Measurements from ENCODE around the gene WDR36. TPM values are rescaled to one million over a fixed set of nuclear protein-coding genes. Genes with fewer than 3 reads are reported as not detected.

WDR36 gene
- total and polyA plus RNA-seq, 2 of the 13 experiments (the other 11 are each of a cell fraction or from before 2014, with no cell fraction given) = 18.2 to 40.6 TPM

DNA sequence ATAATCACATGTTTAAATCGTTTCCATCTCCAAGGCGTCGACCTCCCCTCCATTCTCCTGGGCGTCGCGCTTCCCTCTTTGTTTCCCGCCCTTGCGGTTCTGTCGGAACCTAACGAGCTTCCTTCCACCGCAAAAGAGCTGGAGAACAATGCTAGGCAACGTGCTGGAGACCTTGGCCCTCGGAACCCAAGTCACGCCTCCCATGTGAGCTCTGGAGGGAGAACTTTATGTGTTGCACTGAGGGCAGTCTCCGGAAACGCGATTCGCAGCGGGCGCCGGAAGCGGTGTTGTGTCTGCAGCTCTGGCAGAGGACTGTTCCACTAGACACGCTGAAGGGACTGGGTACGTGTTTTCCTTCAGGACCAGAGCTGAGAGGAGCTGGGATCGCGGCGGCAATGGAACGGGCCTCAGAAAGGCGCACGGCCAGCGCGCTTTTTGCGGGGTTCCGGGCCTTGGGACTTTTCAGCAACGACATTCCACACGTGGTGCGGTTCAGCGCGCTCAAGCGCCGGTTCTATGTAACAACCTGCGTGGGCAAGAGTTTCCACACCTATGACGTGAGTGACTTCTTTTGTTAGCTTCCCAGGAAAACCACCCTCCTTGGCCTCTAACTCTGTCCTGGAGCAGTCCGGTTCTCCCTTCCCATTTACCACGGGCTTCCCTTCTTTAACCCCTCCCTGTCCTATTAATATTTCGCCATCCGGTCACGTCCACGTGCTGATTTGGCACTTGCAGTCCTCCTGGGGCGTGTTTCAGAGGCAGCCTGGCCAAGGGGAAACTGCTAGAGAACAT is at the start of gene WDR36 (continued):
- TF ChIP-seq FOXP1 (IDR thresholded peaks at IDR 0.05) = no peak
- TF ChIP-seq FOXP1 (CRISPR knock-in tag; IDR thresholded peaks at IDR 0.05) = peak; percentile 75
- TF ChIP-seq RFXANK (CRISPR knock-in tag; IDR thresholded peaks at IDR 0.05) = no peak
- TF ChIP-seq, protein P1, sequence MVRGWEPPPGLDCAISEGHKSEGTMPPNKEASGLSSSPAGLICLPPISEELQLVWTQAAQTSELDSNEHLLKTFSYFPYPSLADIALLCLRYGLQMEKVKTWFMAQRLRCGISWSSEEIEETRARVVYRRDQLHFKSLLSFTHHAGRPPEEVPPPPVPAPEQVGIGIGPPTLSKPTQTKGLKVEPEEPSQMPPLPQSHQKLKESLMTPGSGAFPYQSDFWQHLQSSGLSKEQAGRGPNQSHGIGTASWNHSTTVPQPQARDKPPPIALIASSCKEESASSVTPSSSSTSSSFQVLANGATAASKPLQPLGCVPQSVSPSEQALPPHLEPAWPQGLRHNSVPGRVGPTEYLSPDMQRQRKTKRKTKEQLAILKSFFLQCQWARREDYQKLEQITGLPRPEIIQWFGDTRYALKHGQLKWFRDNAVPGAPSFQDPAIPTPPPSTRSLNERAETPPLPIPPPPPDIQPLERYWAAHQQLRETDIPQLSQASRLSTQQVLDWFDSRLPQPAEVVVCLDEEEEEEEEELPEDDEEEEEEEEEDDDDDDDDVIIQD (CRISPR knock-in tag; IDR thresholded peaks at IDR 0.05; ENCODE audit: low read depth) = peak; percentile 88
- TF ChIP-seq ZNF713 (CRISPR knock-in tag; IDR thresholded peaks at IDR 0.05) = peak; percentile 74; the same call in 1 of the 2 replicates
- peak; percentile 67 for TF ChIP-seq RFX3 (CRISPR knock-in tag; IDR thresholded peaks at IDR 0.05)
- TF ChIP-seq, protein P2, sequence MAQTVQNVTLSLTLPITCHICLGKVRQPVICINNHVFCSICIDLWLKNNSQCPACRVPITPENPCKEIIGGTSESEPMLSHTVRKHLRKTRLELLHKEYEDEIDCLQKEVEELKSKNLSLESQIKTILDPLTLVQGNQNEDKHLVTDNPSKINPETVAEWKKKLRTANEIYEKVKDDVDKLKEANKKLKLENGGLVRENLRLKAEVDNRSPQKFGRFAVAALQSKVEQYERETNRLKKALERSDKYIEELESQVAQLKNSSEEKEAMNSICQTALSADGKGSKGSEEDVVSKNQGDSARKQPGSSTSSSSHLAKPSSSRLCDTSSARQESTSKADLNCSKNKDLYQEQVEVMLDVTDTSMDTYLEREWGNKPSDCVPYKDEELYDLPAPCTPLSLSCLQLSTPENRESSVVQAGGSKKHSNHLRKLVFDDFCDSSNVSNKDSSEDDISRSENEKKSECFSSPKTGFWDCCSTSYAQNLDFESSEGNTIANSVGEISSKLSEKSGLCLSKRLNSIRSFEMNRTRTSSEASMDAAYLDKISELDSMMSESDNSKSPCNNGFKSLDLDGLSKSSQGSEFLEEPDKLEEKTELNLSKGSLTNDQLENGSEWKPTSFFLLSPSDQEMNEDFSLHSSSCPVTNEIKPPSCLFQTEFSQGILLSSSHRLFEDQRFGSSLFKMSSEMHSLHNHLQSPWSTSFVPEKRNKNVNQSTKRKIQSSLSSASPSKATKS (CRISPR knock-in tag; IDR thresholded peaks at IDR 0.05) = peak; percentile 92
- TF ChIP-seq, protein P3, sequence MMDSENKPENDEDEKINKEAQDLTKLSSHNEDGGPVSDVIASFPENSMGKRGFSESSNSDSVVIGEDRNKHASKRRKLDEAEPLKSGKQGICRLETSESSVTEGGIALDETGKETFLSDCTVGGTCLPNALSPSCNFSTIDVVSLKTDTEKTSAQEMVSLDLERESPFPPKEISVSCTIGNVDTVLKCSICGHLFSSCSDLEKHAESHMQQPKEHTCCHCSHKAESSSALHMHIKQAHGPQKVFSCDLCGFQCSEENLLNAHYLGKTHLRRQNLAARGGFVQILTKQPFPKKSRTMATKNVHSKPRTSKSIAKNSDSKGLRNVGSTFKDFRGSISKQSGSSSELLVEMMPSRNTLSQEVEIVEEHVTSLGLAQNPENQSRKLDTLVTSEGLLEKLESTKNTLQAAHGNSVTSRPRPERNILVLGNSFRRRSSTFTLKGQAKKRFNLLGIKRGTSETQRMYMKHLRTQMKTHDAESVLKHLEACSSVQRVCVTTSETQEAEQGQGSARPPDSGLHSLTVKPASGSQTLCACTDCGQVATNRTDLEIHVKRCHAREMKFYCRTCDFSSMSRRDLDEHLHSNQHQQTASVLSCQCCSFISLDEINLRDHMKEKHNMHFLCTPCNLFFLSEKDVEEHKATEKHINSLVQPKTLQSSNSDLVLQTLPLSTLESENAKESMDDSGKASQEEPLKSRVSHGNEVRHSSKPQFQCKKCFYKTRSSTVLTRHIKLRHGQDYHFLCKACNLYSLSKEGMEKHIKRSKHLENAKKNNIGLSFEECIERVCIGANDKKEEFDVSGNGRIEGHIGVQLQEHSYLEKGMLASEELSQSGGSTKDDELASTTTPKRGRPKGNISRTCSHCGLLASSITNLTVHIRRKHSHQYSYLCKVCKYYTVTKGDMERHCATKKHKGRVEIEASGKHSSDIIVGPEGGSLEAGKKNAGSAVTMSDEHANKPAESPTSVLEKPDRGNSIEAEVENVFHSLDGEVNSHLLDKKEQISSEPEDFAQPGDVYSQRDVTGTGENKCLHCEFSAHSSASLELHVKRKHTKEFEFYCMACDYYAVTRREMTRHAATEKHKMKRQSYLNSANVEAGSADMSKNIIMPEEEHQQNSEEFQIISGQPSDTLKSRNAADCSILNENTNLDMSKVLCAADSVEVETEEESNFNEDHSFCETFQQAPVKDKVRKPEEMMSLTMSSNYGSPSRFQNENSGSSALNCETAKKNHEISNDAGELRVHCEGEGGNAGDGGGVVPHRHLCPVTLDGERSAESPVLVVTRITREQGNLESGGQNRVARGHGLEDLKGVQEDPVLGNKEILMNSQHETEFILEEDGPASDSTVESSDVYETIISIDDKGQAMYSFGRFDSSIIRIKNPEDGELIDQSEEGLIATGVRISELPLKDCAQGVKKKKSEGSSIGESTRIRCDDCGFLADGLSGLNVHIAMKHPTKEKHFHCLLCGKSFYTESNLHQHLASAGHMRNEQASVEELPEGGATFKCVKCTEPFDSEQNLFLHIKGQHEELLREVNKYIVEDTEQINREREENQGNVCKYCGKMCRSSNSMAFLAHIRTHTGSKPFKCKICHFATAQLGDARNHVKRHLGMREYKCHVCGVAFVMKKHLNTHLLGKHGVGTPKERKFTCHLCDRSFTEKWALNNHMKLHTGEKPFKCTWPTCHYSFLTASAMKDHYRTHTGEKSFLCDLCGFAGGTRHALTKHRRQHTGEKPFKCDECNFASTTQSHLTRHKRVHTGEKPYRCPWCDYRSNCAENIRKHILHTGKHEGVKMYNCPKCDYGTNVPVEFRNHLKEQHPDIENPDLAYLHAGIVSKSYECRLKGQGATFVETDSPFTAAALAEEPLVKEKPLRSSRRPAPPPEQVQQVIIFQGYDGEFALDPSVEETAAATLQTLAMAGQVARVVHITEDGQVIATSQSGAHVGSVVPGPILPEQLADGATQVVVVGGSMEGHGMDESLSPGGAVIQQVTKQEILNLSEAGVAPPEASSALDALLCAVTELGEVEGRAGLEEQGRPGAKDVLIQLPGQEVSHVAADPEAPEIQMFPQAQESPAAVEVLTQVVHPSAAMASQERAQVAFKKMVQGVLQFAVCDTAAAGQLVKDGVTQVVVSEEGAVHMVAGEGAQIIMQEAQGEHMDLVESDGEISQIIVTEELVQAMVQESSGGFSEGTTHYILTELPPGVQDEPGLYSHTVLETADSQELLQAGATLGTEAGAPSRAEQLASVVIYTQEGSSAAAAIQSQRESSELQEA (CRISPR knock-in tag; IDR thresholded peaks at IDR 0.05; ENCODE audit: not compliant biosample characterization) = peak; percentile 95
- TF ChIP-seq ZKSCAN5 (CRISPR knock-in tag; IDR thresholded peaks at IDR 0.05) = no peak
- TF ChIP-seq, protein P4, sequence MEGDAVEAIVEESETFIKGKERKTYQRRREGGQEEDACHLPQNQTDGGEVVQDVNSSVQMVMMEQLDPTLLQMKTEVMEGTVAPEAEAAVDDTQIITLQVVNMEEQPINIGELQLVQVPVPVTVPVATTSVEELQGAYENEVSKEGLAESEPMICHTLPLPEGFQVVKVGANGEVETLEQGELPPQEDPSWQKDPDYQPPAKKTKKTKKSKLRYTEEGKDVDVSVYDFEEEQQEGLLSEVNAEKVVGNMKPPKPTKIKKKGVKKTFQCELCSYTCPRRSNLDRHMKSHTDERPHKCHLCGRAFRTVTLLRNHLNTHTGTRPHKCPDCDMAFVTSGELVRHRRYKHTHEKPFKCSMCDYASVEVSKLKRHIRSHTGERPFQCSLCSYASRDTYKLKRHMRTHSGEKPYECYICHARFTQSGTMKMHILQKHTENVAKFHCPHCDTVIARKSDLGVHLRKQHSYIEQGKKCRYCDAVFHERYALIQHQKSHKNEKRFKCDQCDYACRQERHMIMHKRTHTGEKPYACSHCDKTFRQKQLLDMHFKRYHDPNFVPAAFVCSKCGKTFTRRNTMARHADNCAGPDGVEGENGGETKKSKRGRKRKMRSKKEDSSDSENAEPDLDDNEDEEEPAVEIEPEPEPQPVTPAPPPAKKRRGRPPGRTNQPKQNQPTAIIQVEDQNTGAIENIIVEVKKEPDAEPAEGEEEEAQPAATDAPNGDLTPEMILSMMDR (CRISPR knock-in tag; IDR thresholded peaks at IDR 0.05) = 0 out of 2 replicates have a peak, but pooled peaks have one; percentile 11
- TF ChIP-seq NR3C1 (CRISPR knock-in tag; IDR thresholded peaks at IDR 0.05) = no peak
- no peak for TF ChIP-seq POLR2AphosphoS2 (IDR thresholded peaks at IDR 0.05; ENCODE audit: low read depth, low read length)
